CD8-positive, alpha-beta memory T cell (primary cell): Measurements from ENCODE around the gene DISP2. TPM values are rescaled to one million over a fixed set of nuclear protein-coding genes. Genes with fewer than 3 reads are reported as not detected.

ENCODE experiments used
- CTCF ChIA-PET: fragments of 350-600 bp; sonication (Branson Sonifier 250); formaldehyde crosslinking; loops from one replicate; lab custom pipeline; 2021; ENCODE audit warnings: antibody characterized with exemption; lab: Charles Lee
- POLR2A ChIA-PET: fragments of 350-600 bp; sonication (Branson Sonifier 250); formaldehyde crosslinking; loops from one replicate; lab custom pipeline; 2021; ENCODE audit warnings: antibody characterized with exemption; lab: Charles Lee
- DNase-seq, 5 donors: peaks; one replicate each; pipeline versions ENCODE4 v3.0.0 to v3.0.0-alpha.2; 2020 to 2022; ENCODE audit warnings: mixed read lengths in 1 of 5
- H3K27ac ChIP-seq: one replicate; pipeline ENCODE4 v1.7.0; 2013; ENCODE audit warnings: low read depth, mild to moderate bottlenecking, low read length, moderate library complexity
- H3K27me3 ChIP-seq: 2 replicates; pipeline ENCODE4 v1.7.0; 2013; ENCODE audit warnings: low read length, mild to moderate bottlenecking; ENCODE audit not compliant: insufficient read depth, poor library complexity, severe bottlenecking
- H3K36me3 ChIP-seq: 2 replicates; pipeline ENCODE4 v1.7.0; 2013; ENCODE audit warnings: mild to moderate bottlenecking, low read length, moderate library complexity; ENCODE audit not compliant: insufficient read depth
- H3K4me1 ChIP-seq: 2 replicates; pipeline ENCODE4 v1.7.0; 2013; ENCODE audit warnings: mild to moderate bottlenecking, low read length, moderate library complexity; ENCODE audit not compliant: insufficient read depth
- H3K4me3 ChIP-seq: 2 replicates; pipeline ENCODE4 v1.7.0; 2013; ENCODE audit warnings: mild to moderate bottlenecking, low read length
- H3K9me3 ChIP-seq: 2 replicates; pipeline ENCODE4 v1.7.0; 2013; ENCODE audit warnings: mild to moderate bottlenecking, low read length
- H3K27ac Mint-ChIP-seq, 8 donors: one replicate each; pipeline ENCODE4 v1.8.0; 2020 to 2021; ENCODE audit warnings: mixed read lengths in 8 of 8, mild to moderate bottlenecking in 6 of 8, inconsistent platforms in 3 of 8, moderate library complexity in 3 of 8
- H3K27me3 Mint-ChIP-seq, 2 donors: one replicate each; pipeline ENCODE4 v1.8.0; 2020 to 2021; ENCODE audit warnings: mixed read lengths in 2 of 2, mild to moderate bottlenecking in 1 of 2, moderate library complexity in 1 of 2
- H3K36me3 Mint-ChIP-seq, 3 donors: one replicate each; pipeline ENCODE4 v1.8.0; 2020 to 2021; ENCODE audit warnings: mixed read lengths in 3 of 3, inconsistent platforms in 1 of 3, mild to moderate bottlenecking in 1 of 3
- H3K4me1 Mint-ChIP-seq, 3 donors: one replicate each; pipeline ENCODE4 v1.8.0; 2020 to 2021; ENCODE audit warnings: mixed read lengths in 3 of 3, inconsistent platforms in 1 of 3, mild to moderate bottlenecking in 1 of 3
- H3K4me3 Mint-ChIP-seq, 7 donors: one replicate each; pipeline ENCODE4 v1.8.0; 2020 to 2021; ENCODE audit warnings: mixed read lengths in 7 of 7, mild to moderate bottlenecking in 6 of 7, moderate library complexity in 4 of 7, inconsistent platforms in 2 of 7
- H3K9me3 Mint-ChIP-seq, 5 donors: one replicate each; pipeline ENCODE4 v1.8.0; 2020 to 2022; ENCODE audit warnings: mixed read lengths in 5 of 5, mild to moderate bottlenecking in 3 of 5, moderate library complexity in 2 of 5, inconsistent platforms in 1 of 5
- polyA plus RNA-seq: library from polyadenylated mRNA; unstranded; fragments of 300-500 nt; fragmentation: Illumina TruSeq; gene quantifications from one replicate; pipeline ENCODE4 v1.2.3, GENCODE V29; 2021
- total RNA-seq, 2 experiments: library from RNA; stranded (reverse); gene quantifications; one replicate each; pipeline ENCODE4 v1.2.3, GENCODE V29; 2021

DISP2 gene
- total and polyA plus RNA-seq, 3 experiments from 2014 or later = 0.18 to 1.1 (median 1.1) TPM

GRCh38 chr15:40397688-40398412 is 39.8 kb downstream of the DISP2 start:
- H3K9me3 ChIP-seq = no peaks in the 10 kb centered on the region
- H3K4me3 ChIP-seq = no peak overlapping the region
- Mint-ChIP-seq H3K27ac (peak overlapping the region in 4 of 8 donors; percentile 4 to 65 (median 22)), H3K27me3 (no peaks in the 10 kb centered on the region), H3K4me1 (peaks cover 14 to 24% (median 19%) of the 10 kb centered on the region in 3 donors), H3K4me3 (peak overlapping the region in 5 of 7 donors; percentile 10 to 70 (median 67)), H3K36me3 (peaks cover 0 to 11% (median 4%) of the 10 kb centered on the region in 3 donors), H3K9me3 (no peaks in the 10 kb centered on the region)
- peaks cover 11% of the 10 kb centered on the region for H3K4me1 ChIP-seq
- ChIA-PET POLR2A (interaction anchor here (0.5 to 1.5 kb wide), 2 partner anchors 30 to 76 kb away, joined by 8 to 9 read pairs; no protein-coding TSS in a partner anchor), CTCF (interaction anchor here (0.9 to 3.4 kb wide), 8 partner anchors 10 to 119 kb away, joined by 3 to 17 read pairs (median 4); partner anchors contain the start of gene KNSTRN)
- H3K27me3 ChIP-seq = no peaks in the 10 kb centered on the region
- peaks cover 11% of the 10 kb centered on the region for H3K36me3 ChIP-seq
- no peak overlapping the region for H3K27ac ChIP-seq
- no peak for DNase-seq

- Mint-ChIP-seq H3K27ac (peak overlapping the region in 6 of 8 donors; percentile 42 to 80 (median 68)), H3K9me3 (no peaks in the 10 kb centered on the region), H3K27me3 (no peaks in the 10 kb centered on the region), H3K4me1 (peaks cover 14 to 25% (median 20%) of the 10 kb centered on the region in 3 donors), H3K4me3 (peak overlapping the region in 6 of 7 donors; percentile 36 to 70 (median 66)), H3K36me3 (peaks cover 0 to 5% (median 4%) of the 10 kb centered on the region in 3 donors)
- CTCF ChIA-PET = interaction anchor here (1.0 to 3.4 kb wide), 5 partner anchors 9 to 119 kb away, joined by 3 to 17 read pairs (median 4); no protein-coding TSS in a partner anchor
- peaks cover 11% of the 10 kb centered on the region for H3K4me1 ChIP-seq
- H3K36me3 ChIP-seq = peaks cover 5% of the 10 kb centered on the region
- POLR2A ChIA-PET = interaction anchor here (1.5 kb wide), 1 partner anchor 31 kb away, joined by 9 read pairs; no protein-coding TSS in a partner anchor
- H3K9me3 ChIP-seq = no peaks in the 10 kb centered on the region
- H3K27ac ChIP-seq = no peak overlapping the region
- DNase-seq = no peak
- H3K27me3 ChIP-seq = no peaks in the 10 kb centered on the region
- no peak overlapping the region for H3K4me3 ChIP-seq
Observed at GRCh38 chr15:40398413-40398873, 40.4 kb downstream of the DISP2 start.

GRCh38 chr15:40399370-40399769 is 41.4 kb downstream of the DISP2 start:
- Mint-ChIP-seq H3K27ac (no peak overlapping the region), H3K27me3 (no peaks in the 10 kb centered on the region), H3K36me3 (peaks cover 0 to 2% (median 0%) of the 10 kb centered on the region in 3 donors), H3K9me3 (no peaks in the 10 kb centered on the region), H3K4me1 (peaks cover 20 to 32% (median 28%) of the 10 kb centered on the region in 3 donors), H3K4me3 (no peak overlapping the region)
- no peak overlapping the region for H3K27ac ChIP-seq
- H3K4me3 ChIP-seq = no peak overlapping the region
- H3K27me3 ChIP-seq = no peaks in the 10 kb centered on the region
- no peak for DNase-seq
- no peaks in the 10 kb centered on the region for H3K36me3 ChIP-seq
- no peaks in the 10 kb centered on the region for H3K9me3 ChIP-seq
- ChIA-PET CTCF (interaction anchor here (3.4 kb wide), 1 partner anchor 31 kb away, joined by 17 read pairs; no protein-coding TSS in a partner anchor), POLR2A (interaction anchor here (0.6 to 1.5 kb wide), 2 partner anchors 32 to 43 kb away, joined by 3 to 9 read pairs; no protein-coding TSS in a partner anchor)
- peaks cover 11% of the 10 kb centered on the region for H3K4me1 ChIP-seq

- Histone ChIP-seq H3K36me3 (peaks cover 6% of the 10 kb centered on the region), H3K4me3 (peak within 1 kb of the TSS; percentile 85), H3K27me3 (no peaks in the 10 kb centered on the region), H3K27ac (peak within 1 kb of the TSS; percentile 57), H3K9me3 (no peaks in the 10 kb centered on the region), H3K4me1 (peaks cover 24% of the 10 kb centered on the region)
- Mint-ChIP-seq H3K27ac (peak within 1 kb of the TSS; percentile 68 to 93 (median 88)), H3K36me3 (peaks cover 2 to 39% (median 2%) of the 10 kb centered on the region in 3 donors), H3K9me3 (no peaks in the 10 kb centered on the region), H3K4me3 (peak within 1 kb of the TSS; percentile 86 to 96 (median 91)), H3K4me1 (peaks cover 31 to 54% (median 45%) of the 10 kb centered on the region in 3 donors), H3K27me3 (no peaks in the 10 kb centered on the region)
- ChIA-PET POLR2A (interaction anchor here (0.5 to 1.8 kb wide), 7 partner anchors 12 to 1214 kb away, joined by 3 to 10 read pairs (median 4); partner anchors contain the start of genes BAHD1 and KNSTRN), CTCF (interaction anchor here (0.9 to 5.8 kb wide), 17 partner anchors 12 to 188 kb away, joined by 3 to 32 read pairs (median 4); partner anchors contain the start of genes KNSTRN and PLCB2)
- DNase-seq = peak; percentile 87 to 93 (median 88)
Observed at GRCh38 chr15:40405501-40406381, 47.7 kb downstream of the DISP2 start, which contains the start of gene IVD. Gene IVD, plus strand, starts transcription at chr15:40405795. Its CDS starts 33 bp downstream, at chr15:40405828.

GRCh38 chr15:40407330-40407990 is 49.4 kb downstream of the DISP2 start:
- Histone ChIP-seq H3K36me3 (peaks cover 18% of the 10 kb centered on the region), H3K27ac (no peak overlapping the region), H3K4me1 (peaks cover 24% of the 10 kb centered on the region), H3K9me3 (no peaks in the 10 kb centered on the region), H3K27me3 (no peaks in the 10 kb centered on the region), H3K4me3 (no peak overlapping the region)
- H3K27me3 Mint-ChIP-seq = no peaks in the 10 kb centered on the region
- no peak for DNase-seq
- peaks cover 33 to 54% (median 45%) of the 10 kb centered on the region in 3 donors for H3K4me1 Mint-ChIP-seq
- H3K36me3 Mint-ChIP-seq = peaks cover 6 to 56% (median 14%) of the 10 kb centered on the region in 3 donors
- peak overlapping the region; percentile 53 to 85 (median 66) for H3K4me3 Mint-ChIP-seq
- ChIA-PET POLR2A (no interaction called here), CTCF (interaction anchor here (0.8 to 5.8 kb wide), 9 partner anchors 9 to 133 kb away, joined by 3 to 32 read pairs (median 4); partner anchors contain the start of gene KNSTRN)
- no peaks in the 10 kb centered on the region for H3K9me3 Mint-ChIP-seq
- H3K27ac Mint-ChIP-seq = peak overlapping the region; percentile 11 to 75 (median 54)

GRCh38 chr15:40409366-40409765 is 51.3 kb downstream of the DISP2 start:
- DNase-seq = no peak
- H3K9me3 Mint-ChIP-seq = no peaks in the 10 kb centered on the region
- no peak overlapping the region for H3K4me3 ChIP-seq
- H3K27ac Mint-ChIP-seq = peak overlapping the region in 1 of 8 donors; percentile 32
- no peaks in the 10 kb centered on the region for H3K9me3 ChIP-seq
- peaks cover 24% of the 10 kb centered on the region for H3K4me1 ChIP-seq
- no peak overlapping the region for H3K27ac ChIP-seq
- H3K4me1 Mint-ChIP-seq = peaks cover 28 to 46% (median 37%) of the 10 kb centered on the region in 3 donors
- H3K36me3 ChIP-seq = peaks cover 23% of the 10 kb centered on the region
- ChIA-PET POLR2A (interaction anchor here (0.6 kb wide), 1 partner anchor 24 kb away, joined by 4 read pairs; no protein-coding TSS in a partner anchor), CTCF (no interaction called here)
- H3K27me3 Mint-ChIP-seq = no peaks in the 10 kb centered on the region
- H3K27me3 ChIP-seq = no peaks in the 10 kb centered on the region
- peak overlapping the region in 1 of 7 donors; percentile 60 for H3K4me3 Mint-ChIP-seq
- peaks cover 6 to 71% (median 19%) of the 10 kb centered on the region in 3 donors for H3K36me3 Mint-ChIP-seq
